Measurements from ENCODE around the gene CYB5R3.

DNA sequence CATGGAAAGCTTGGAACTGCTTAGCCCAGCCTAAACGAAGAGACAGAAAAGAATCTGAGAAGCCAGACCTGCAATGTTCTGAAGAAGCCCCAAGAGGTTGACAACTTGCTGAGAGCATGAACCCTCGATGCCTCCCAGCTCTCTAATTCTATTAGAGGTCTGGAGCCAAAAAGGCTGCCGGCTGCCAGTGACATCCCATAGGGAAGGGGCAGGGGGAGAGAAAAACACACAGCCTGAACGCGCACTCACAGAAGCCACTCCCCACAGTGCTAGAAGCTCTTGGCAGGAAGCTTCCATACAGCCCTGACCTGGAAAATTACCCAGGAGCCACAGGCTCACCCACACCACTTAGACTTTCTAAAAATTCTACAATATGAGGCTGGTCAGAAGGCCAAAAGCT is 52.9 kb downstream of the CYB5R3 start:
- no peak for TF ChIP-seq CTCF (IDR thresholded peaks at IDR 0.05; ENCODE audit: insufficient read depth, low read depth, low read length)
- no peak for TF ChIP-seq EZH2 (IDR thresholded peaks at IDR 0.05; ENCODE audit: insufficient read depth, low read length)

Data from astrocyte (in vitro differentiated cells and primary cell).